Spleen (tissue), 11 donors: ENCODE measurements around the gene PDE10A. TPM values are rescaled to one million over a fixed set of nuclear protein-coding genes. Genes with fewer than 3 reads are reported as not detected.

Experiments used
- DNase-seq: peaks from one replicate; pipeline ENCODE4 v3.0.0-alpha.2; 2020
- H3K27ac ChIP-seq, 8 donors: fragments of 200-600 bp; sonication (generic) in 7 of 8; 1 replicate in 4 of 8; 2 replicates in 4 of 8; pipeline versions ENCODE4 v1.5.0 to v1.8.0; 2016 to 2021; ENCODE audit warnings: inconsistent platforms in 4 of 8, mild to moderate bottlenecking in 4 of 8, moderate library complexity in 1 of 8
- H3K27me3 ChIP-seq, 7 donors: fragments of 200-600 bp; sonication (generic) in 6 of 7; replicated peaks in 1 of 7; 1 replicate in 4 of 7; 2 replicates in 3 of 7; pipeline versions ENCODE4 v1.5.0 to v1.8.0; 2016 to 2021; ENCODE audit warnings: inconsistent platforms in 3 of 7, mild to moderate bottlenecking in 1 of 7
- H3K36me3 ChIP-seq, 6 donors: fragments of 200-600 bp; sonication (generic) in 5 of 6; 1 replicate in 4 of 6; 2 replicates in 2 of 6; pipeline versions ENCODE4 v1.5.0 to v1.8.0; 2016 to 2021; ENCODE audit warnings: inconsistent platforms in 2 of 6
- H3K4me1 ChIP-seq, 6 donors: fragments of 200-600 bp; sonication (generic) in 5 of 6; 1 replicate in 3 of 6; 2 replicates in 3 of 6; pipeline versions ENCODE4 v1.5.0 to v1.8.0; 2016 to 2021; ENCODE audit warnings: inconsistent platforms in 3 of 6
- H3K4me3 ChIP-seq, 8 donors: fragments of 200-600 bp; sonication (generic) in 7 of 8; 1 replicate in 4 of 8; 2 replicates in 4 of 8; pipeline versions ENCODE4 v1.5.0 to v1.8.0; 2016 to 2021; ENCODE audit warnings: inconsistent platforms in 4 of 8, mild to moderate bottlenecking in 4 of 8, moderate library complexity in 2 of 8
- H3K9me3 ChIP-seq, 8 donors: fragments of 200-600 bp; sonication (generic) in 7 of 8; 1 replicate in 4 of 8; 2 replicates in 4 of 8; pipeline versions ENCODE4 v1.5.0 to v1.8.0; 2016 to 2021; ENCODE audit warnings: inconsistent platforms in 4 of 8
- CTCF ChIP-seq, 11 experiments: fragments of 200-600 bp in 7 of 11; fragments of 450-650 bp in 4 of 11; sonication (generic) in 4 of 11; IDR thresholded peaks in 8 of 11; conservative IDR thresholded peaks in 3 of 11; 1 replicate in 7 of 11; 2 replicates in 4 of 11; pipeline versions ENCODE4 v1.4.0 to v1.8.0; 2016 to 2021; ENCODE audit warnings: antibody characterized with exemption in 11 of 11, inconsistent platforms in 4 of 11, mild to moderate bottlenecking in 1 of 11
- POLR2A ChIP-seq, 3 donors: fragments of 450-650 bp; IDR thresholded peaks; one replicate each; pipeline ENCODE4 v1.5.1; 2017; ENCODE audit warnings: antibody characterized with exemption in 3 of 3, mild to moderate bottlenecking in 1 of 3
- POLR2AphosphoS5 ChIP-seq, 3 donors: sonication (generic); formaldehyde crosslinking; IDR thresholded peaks; one replicate each; pipeline ENCODE4 v1.5.1; 2017; ENCODE audit warnings: antibody characterized with exemption in 3 of 3
- WGBS, 5 donors: extraction: QIAGEN DNeasy Blood & Tissue Kit in 3 of 5; methylation state at CpG; one replicate each; pipeline versions ENCODE4 v1.1.5 to v1.1.7; 2013 to 2018; 5-methylcytosine and 5-hydroxymethylcytosine counted together
- intact Hi-C: fragments of 100-400 bp; cut with DNase I; formaldehyde crosslinking; loops from one replicate; pipeline ENCODE4 v1.15.0; 2023; ENCODE audit warnings: low total_unique reads
- polyA plus RNA-seq, 3 donors: library from polyadenylated mRNA; stranded (reverse); fragments of 200-250 nt; gene quantifications; one replicate each; pipeline ENCODE4 v1.2.1, GENCODE V29; 2013
- total RNA-seq, 7 donors: library from RNA; depleted of rRNA in 3 of 7; stranded (reverse); fragments of >200 nt in 3 of 7; fragmentation: NEBNext Ultra II Directional in 4 of 7; extraction: Animal tissue kit (Norgen Biotek cat#: 25700) in 4 of 7; gene quantifications; one replicate each; pipeline versions ENCODE4 v1.1.0 to v1.2.1, GENCODE V29; 2016 to 2021
- donor health status: healthy with polysubstance abuse.
- donor health status: DM: no; HTN: no; CAD: no; lungs with moderate emphysema.
- donor health status: DM: no; HTN: no; CAD: no.
- donor health status: Bipolar disorder and iron deficiency.
- donor health status: healthy.
- donor health status: DM: no; HTN: no; CAD: no.
- donor health status: DM: yes; HTN: yes; CAD: no.

The PDE10A gene
- total and polyA plus RNA-seq, 10 donors = 1.1 to 28.2 (median 9.6) TPM

GRCh38 chr6:165519316-165519715 is 143.7 kb downstream of the PDE10A start:
- H3K36me3 ChIP-seq = no peaks in the 10 kb centered on the region
- no peaks in the 10 kb centered on the region for H3K9me3 ChIP-seq
- no peak for TF ChIP-seq POLR2AphosphoS5 (IDR thresholded peaks at IDR 0.05)
- TF ChIP-seq CTCF (IDR thresholded peaks at IDR 0.05 in 8 of 11, conservative IDR thresholded peaks at IDR 0.05 in 3 of 11) = no peak
- no peak for TF ChIP-seq POLR2A (IDR thresholded peaks at IDR 0.05)
- H3K27me3 ChIP-seq = no peaks in the 10 kb centered on the region
- no peak overlapping the region for H3K4me3 ChIP-seq
- WGBS, 5 donors = 80 to 89% (median 86%) methylated on average over 3 of the region's 3 CpGs
- intact Hi-C loops = no loop called here
- no peak for DNase-seq
- H3K4me1 ChIP-seq = no peaks in the 10 kb centered on the region
- H3K27ac ChIP-seq = no peak overlapping the region

- H3K4me1 ChIP-seq = no peaks in the 10 kb centered on the region
- intact Hi-C loops = no loop called here
- H3K36me3 ChIP-seq = no peaks in the 10 kb centered on the region
- TF ChIP-seq POLR2A (IDR thresholded peaks at IDR 0.05) (no peak), POLR2AphosphoS5 (IDR thresholded peaks at IDR 0.05) (no peak), CTCF (IDR thresholded peaks at IDR 0.05 in 8 of 11, conservative IDR thresholded peaks at IDR 0.05 in 3 of 11) (no peak)
- H3K27me3 ChIP-seq = no peaks in the 10 kb centered on the region
- no peaks in the 10 kb centered on the region for H3K9me3 ChIP-seq
- WGBS, 5 donors = 79 to 91% (median 85%) methylated on average over 6 of the region's 6 CpGs
- no peak overlapping the region for H3K27ac ChIP-seq
- no peak overlapping the region for H3K4me3 ChIP-seq
- no peak for DNase-seq
These were observed 146.9 kb downstream of the PDE10A start for GRCh38 chr6:165515963-165516624.

- no peaks in the 10 kb centered on the region for H3K9me3 ChIP-seq
- H3K4me3 ChIP-seq = no peak overlapping the region
- intact Hi-C loops = no loop called here
- 86 to 94% (median 90%) methylated on average over 3 to 4 of the region's 4 CpGs for WGBS, 5 donors
- H3K27ac ChIP-seq = no peak overlapping the region
- no peaks in the 10 kb centered on the region for H3K36me3 ChIP-seq
- DNase-seq = no peak
- H3K4me1 ChIP-seq = no peaks in the 10 kb centered on the region
- TF ChIP-seq POLR2AphosphoS5 (IDR thresholded peaks at IDR 0.05) (no peak), POLR2A (IDR thresholded peaks at IDR 0.05) (no peak), CTCF (IDR thresholded peaks at IDR 0.05 in 8 of 11, conservative IDR thresholded peaks at IDR 0.05 in 3 of 11) (no peak)
- H3K27me3 ChIP-seq = no peaks in the 10 kb centered on the region
These were observed 148.4 kb downstream of the PDE10A start for GRCh38 chr6:165514621-165515020.

GRCh38 chr6:165511807-165512206 is 151.2 kb downstream of the PDE10A start:
- Histone ChIP-seq H3K4me3 (no peak overlapping the region), H3K27me3 (no peaks in the 10 kb centered on the region), H3K27ac (no peak overlapping the region), H3K36me3 (no peaks in the 10 kb centered on the region), H3K4me1 (no peaks in the 10 kb centered on the region), H3K9me3 (no peaks in the 10 kb centered on the region)
- intact Hi-C loops = no loop called here
- TF ChIP-seq POLR2A (IDR thresholded peaks at IDR 0.05) (no peak), CTCF (IDR thresholded peaks at IDR 0.05 in 8 of 11, conservative IDR thresholded peaks at IDR 0.05 in 3 of 11) (no peak), POLR2AphosphoS5 (IDR thresholded peaks at IDR 0.05) (no peak)
- no peak for DNase-seq
